Measurements from ENCODE around the gene LUZP1. TPM values are rescaled to one million over a fixed set of nuclear protein-coding genes. Genes with fewer than 3 reads are reported as not detected.

LUZP1 gene
- total RNA-seq, 1 donor from 2014 or later, result 5.3 TPM

DNA sequence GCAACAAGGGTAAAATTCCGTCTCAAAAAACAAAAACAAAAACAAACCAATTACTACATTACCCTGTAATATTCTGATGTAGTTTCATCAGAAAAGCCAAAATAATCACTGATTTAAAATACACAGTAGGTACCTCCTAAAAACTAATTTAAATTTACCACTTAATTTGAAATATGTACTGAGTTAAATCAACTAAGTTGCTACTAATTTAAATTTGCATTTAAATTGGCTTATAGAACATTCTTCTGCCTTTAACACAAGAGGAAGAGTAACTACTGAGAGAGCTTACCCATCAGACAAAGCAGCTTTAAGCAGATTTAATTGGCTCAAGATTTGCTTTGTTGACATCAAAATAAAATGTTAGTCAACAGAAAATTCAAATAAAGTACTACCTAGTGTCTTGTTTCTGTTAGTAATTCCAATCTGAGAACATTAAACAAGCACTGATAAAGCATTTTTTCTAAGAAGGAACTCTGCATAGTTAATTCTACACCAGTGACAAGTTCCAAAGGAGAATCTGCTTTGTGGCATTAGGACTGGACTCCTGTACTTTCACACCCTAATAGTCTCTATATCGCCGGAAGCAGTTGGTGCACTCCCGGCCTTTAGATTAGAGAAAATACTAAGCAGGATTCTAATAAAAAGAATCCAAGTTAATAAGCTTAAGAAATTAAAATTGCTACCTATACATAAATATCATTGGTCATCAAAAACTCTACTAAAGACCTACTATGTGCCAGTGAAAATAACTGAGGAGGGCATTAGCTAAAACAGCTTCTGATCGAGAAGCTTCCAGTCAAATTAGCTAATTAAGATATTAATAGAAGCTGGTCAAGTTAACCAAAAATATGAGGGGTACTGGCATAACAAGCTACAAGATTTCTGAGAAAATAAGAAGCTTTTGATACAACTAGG, 8.4 kb downstream of the LUZP1 start:
- no peak for FAIRE-seq
- DNase-seq (ENCODE audit: low spot score in 2 of 2), result no peak

DNA sequence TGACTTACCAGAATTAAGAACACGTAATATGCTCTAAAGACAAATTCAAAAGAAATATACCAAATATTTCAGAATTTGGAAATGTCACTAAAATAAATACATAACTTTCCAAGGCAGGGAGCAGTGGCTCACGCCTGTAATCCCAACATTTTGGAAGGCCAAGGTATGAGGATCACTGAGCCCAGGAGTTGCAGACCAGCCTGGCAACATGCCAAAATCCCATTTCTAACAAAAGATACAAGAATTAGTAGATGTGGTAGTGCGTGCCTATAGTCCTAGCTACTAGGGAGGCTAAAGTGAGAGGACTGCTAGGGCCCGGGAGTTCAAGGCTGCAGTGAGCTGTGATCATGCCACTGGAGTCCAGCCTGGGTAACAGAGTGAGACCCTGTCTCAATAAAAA, 11.7 kb downstream of the LUZP1 start:
- FAIRE-seq (no peak), DNase-seq (ENCODE audit: low spot score in 2 of 2) (no peak)

- DNase-seq (ENCODE audit: low spot score in 2 of 2) (no peak), FAIRE-seq (no peak)
Measured at GRCh38 chr1:23152966-23153684, 15.5 kb downstream of the LUZP1 start.

DNA sequence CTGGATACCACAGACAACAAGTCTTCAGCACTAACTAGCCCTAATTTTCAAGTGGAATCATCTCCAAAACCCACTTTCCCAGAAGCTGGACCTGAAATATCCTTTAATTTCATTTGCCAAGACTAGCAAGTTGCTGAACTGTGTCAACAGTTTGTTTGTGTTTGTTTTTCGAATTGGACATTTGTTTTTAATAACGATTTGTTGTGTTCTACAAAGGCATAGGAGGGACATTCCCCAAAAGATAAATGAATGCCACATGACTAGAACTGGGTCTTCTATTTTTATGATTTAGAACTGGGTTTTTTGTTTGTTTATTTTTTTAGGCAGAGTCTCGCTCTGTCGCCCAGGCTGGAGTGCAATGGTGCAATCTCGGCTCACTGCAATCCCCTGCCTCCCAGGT, 17.9 kb downstream of the LUZP1 start:
- FAIRE-seq (no peak), DNase-seq (ENCODE audit: low spot score in 2 of 2) (no peak)

GRCh38 chr1:23150125-23150524, 18.5 kb downstream of the LUZP1 start:
- FAIRE-seq (no peak), DNase-seq (ENCODE audit: low spot score in 2 of 2) (no peak)

DNA sequence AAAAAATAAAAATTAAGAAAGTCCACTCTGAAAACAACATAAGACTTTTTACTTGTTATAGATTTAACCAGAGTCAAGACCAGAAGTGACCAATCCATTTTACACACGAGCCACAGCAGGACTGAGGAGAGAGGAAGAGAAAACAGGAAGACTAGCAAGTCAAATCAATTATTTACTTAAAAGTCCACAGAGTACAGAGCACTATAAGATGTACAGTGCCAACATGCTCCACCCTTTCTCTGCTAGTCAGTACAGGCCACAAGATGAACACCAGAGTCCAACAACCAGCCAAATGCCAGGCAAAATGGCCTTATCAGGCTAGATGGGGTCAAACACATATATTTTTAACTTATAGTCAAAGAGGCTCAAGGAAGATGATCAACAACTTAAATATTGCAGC, 19.5 kb downstream of the LUZP1 start:
- no peak for FAIRE-seq
- no peak for DNase-seq (ENCODE audit: low spot score in 2 of 2)

DNA sequence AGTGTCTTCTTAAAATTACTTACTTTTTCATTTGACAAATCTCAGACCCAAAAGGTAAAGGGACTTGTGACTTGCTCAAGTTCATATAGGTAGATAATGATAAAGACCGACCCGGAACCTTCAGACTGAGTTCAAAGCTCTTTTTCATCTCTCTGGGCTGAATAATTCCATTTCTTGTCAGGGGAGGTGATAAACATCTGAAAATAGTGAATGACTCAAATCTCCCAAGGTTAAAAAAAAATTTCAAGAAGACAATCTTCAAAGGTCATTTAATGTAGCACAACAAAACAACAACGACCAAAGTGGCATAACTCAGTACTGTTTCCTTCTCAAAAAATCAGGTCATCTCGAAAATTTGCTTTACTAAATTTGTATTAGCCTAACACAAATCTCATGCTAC, 20.6 kb downstream of the LUZP1 start:
- DNase-seq (ENCODE audit: low spot score in 2 of 2) (no peak), FAIRE-seq (no peak)

- no peak for DNase-seq (ENCODE audit: low spot score in 2 of 2)
- FAIRE-seq, result no peak
Measured at GRCh38 chr1:23140940-23141596, 27.6 kb downstream of the LUZP1 start.

DNA sequence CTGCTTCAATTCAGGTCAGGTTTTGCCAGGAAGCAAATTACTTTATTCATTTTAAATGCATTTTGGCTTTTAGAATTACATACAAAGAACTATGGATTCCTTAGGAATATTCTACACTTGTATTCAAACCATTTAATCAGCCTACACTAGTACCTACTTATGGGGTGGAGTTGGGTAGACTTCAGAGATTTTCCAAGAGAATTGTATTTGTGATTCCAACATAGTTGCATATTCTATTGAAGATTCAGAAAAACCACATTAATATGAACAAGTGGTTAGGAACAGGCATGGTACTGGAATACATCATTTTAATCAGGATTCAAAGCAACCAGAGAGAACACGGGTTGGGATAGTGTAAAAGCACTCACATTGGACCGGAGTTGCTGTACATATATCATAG, 33.4 kb downstream of the LUZP1 start:
- no peak for DNase-seq (ENCODE audit: low spot score in 2 of 2)
- FAIRE-seq, result no peak

DNA sequence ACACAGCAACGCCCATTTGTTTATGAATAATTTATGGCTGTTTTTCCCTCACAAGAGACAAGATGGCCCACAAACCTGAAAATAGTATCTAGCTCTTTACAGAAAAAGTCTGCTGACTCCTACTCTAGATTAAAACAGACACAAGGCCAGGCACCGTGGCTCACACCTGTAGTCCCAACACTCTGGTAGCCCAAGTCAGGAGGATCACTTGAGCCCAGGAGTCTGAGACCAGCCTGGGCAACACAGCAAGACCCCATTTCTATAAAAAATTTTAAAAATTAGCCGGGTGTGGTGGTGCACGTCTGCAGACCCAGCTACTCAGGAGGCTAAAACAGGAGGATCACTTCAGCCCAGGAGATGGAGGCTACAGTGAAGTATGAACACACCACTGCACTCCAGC, 34.6 kb downstream of the LUZP1 start:
- no peak for FAIRE-seq
- DNase-seq (ENCODE audit: low spot score in 2 of 2), result no peak

DNA sequence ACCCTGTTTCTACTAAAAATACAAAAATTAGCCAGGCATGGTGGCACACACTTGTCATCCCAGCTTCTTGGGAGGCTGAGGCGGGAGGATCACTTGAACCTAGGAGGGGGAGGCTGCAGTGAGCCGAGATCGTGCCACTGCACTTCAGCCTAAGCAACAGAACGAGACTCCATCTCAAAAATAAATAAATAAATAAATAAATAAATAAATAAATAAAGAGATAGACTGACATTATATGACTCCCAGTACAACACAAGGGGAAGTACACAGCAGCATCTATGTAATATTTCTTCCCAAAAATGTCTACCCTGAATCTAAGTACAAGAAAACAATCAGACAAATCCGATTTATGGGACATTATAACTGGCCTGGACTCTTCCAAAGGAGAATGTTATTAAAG, 35.1 kb downstream of the LUZP1 start:
- no peak for DNase-seq (ENCODE audit: low spot score in 2 of 2)
- no peak for FAIRE-seq

DNA sequence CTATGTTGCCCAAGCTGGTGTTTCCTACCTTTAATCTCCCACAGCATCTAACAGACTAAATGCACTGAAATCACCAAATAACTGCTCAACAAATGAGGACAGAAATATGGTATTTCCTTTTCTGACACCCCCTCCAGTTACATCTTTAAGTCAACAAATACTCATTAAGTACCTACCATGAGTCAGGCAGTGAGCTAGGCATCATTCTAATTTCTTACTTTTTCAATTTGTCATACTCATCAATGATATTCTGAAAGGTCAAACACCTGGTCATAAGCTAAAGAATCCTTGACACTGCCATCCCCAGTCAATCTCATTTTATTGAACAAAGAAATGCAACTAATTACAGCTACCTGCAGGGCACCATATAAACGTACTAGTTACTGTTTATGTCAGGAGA, 36.6 kb downstream of the LUZP1 start:
- DNase-seq (ENCODE audit: low spot score in 2 of 2), result no peak

DNA sequence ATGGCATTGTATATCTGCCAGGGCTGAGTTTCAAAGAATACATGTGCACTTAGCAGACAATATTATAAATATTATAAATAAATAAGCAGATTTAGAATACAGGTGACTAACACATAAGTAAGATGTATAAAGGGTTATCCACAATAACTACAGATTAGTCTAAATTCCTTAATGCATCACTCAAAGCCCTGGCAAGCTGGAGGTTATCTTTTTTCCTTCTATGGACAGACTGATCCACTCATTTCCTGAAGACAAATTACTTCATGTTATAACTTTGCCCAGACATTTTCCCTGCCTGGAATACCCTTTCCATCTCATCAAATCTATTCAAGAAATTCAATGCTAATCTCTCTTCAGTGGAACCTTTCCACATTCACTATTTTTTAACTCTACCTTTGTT, 38.8 kb downstream of the LUZP1 start:
- FAIRE-seq (no peak), DNase-seq (ENCODE audit: low spot score in 2 of 2) (no peak)

More for the DNA sequence above, 36.6 kb downstream of the LUZP1 start:
- FAIRE-seq, result no peak

- FAIRE-seq (no peak), DNase-seq (ENCODE audit: low spot score in 2 of 2) (no peak)
Measured at GRCh38 chr1:23126801-23127200, 41.9 kb downstream of the LUZP1 start.

- DNase-seq (ENCODE audit: low spot score in 2 of 2), result no peak
- no peak for FAIRE-seq
Measured at GRCh38 chr1:23126200-23126599, 42.5 kb downstream of the LUZP1 start.

DNA sequence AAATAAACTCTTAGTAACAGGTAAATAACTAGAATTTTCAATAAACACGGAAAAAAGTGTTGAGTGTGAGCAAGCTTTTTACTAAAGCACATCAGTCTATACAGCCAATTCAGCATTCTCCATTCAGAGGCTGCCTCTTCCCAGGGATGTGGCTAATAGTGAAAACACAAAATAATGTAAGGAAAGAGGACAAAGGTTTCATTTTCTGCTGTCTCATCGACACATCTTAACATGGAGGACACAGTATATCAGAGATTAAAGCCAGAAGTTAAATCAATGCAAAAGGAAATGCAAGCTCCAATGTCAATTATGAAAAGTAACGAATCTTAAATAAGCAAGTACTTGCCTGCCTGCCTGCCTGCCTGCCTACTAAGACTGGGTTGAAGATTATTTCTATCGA, 43.2 kb downstream of the LUZP1 start:
- no peak for FAIRE-seq
- no peak for DNase-seq (ENCODE audit: low spot score in 2 of 2)

- DNase-seq (ENCODE audit: low spot score in 2 of 2), result no peak
- FAIRE-seq, result no peak
Measured at GRCh38 chr1:23124259-23125026, 44.2 kb downstream of the LUZP1 start.

DNA sequence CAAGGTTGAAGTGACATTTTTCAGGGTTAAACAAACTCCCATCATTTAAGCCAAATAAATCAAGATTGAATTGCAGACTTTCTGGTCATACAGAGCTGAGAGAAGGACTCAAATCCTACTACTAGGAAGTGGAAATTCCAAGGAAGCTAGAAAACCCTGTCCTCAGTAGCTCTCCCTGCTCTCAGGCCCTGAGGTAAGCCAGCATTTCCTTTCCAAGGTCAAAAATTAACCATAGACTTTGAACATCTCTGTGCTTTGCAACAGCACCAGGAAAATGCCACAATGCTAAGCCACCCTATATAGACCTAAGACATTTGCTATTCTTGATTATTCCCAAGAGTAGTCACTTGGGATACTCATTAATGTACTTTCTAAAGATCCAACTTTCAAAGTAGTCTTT, 45.1 kb downstream of the LUZP1 start:
- DNase-seq (ENCODE audit: low spot score in 2 of 2) (no peak), FAIRE-seq (no peak)

GRCh38 chr1:23122796-23123195, 45.9 kb downstream of the LUZP1 start:
- DNase-seq (ENCODE audit: low spot score in 2 of 2), result no peak
- FAIRE-seq, result no peak

DNA sequence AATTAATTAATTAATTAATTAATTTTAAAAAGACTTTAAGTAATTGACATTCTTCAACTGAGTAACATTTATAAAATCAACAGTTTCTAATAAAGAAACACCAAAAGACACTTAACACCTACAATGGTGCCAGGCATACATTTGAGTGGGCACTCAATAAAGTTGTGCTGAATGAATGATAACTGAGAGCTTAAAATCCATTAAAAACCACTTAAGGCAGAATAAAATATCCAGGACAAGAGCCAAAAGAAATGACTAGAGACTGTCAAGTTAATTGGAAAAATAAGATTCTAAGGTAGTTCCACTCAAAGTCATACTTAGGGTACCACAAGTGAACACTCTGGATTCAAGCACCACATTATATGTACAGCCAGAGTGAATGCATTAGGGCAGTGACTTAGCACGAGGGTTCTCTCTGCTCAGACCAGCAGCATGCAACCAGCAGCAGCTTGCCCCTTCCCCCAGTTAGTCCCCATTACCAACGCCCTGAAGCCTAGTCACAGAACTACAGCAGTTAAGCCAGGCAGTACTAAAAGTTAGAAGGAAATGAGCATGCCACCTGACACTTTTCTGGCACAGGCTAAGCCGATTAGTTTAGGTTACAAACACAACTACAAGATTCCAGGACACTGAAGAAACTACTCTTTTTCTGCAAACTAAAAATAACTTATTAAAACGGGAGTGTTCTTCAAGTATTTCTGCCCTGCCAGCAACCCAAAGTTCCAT, 46.5 kb downstream of the LUZP1 start:
- no peak for FAIRE-seq
- DNase-seq (ENCODE audit: low spot score in 2 of 2), result no peak
